DMS153 (cell line): ENCODE results near the gene CDC42BPG.
"Not testable (repeated sequence)": the region's sequence is repeated elsewhere in the genome, so short reads cannot be mapped to it uniquely, and the experiment has no call there.

Source experiments
- DNase-seq: peaks from one replicate; lab custom pipeline; 2025; lab: John Stamatoyannopoulos, UW

Gene CDC42BPG

DNA sequence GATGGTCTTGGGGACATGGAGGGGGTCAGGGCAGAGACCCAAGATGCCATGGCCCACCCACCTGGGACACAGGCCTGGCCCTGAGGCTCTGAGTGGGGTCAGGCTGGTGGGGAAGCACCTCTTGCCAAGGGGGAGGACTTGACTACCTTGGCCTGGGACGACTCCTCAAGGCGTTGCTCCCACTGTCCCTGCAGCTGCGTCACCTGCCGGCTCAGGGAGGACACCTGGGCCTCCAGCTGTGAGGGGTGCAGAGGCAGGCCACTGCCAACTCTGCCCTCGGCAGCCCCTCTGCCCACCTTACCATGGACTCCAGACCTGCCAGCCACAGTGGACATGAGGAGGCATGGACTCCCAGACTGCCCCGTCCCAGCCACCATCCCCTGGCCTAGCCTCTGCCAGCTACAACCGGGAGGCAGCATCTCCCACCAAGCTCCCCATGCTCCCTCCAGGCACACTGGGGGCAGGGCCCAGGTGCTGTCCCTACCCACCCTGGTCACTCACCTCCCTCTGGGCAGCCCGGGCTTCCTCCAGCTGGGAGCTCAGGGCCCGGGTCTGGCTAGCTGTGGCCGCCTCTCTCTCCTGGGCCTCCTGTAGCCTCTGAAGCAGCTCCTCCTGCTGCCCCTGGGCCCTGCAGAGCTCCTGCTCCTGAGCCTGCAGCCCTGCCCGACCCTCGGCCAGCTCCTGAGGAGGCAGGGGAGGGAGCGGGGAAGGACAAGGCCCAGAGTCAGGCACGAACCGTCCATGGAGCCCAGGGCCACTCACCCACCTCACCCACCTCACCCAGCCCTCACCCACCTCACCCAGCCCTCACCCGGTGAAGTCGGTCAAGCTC is 8.6 kb downstream of the CDC42BPG start:
- no peak for DNase-seq

- no peak for DNase-seq
Measured at GRCh38 chr11:64834723-64835615, 9.5 kb downstream of the CDC42BPG start.

DNA sequence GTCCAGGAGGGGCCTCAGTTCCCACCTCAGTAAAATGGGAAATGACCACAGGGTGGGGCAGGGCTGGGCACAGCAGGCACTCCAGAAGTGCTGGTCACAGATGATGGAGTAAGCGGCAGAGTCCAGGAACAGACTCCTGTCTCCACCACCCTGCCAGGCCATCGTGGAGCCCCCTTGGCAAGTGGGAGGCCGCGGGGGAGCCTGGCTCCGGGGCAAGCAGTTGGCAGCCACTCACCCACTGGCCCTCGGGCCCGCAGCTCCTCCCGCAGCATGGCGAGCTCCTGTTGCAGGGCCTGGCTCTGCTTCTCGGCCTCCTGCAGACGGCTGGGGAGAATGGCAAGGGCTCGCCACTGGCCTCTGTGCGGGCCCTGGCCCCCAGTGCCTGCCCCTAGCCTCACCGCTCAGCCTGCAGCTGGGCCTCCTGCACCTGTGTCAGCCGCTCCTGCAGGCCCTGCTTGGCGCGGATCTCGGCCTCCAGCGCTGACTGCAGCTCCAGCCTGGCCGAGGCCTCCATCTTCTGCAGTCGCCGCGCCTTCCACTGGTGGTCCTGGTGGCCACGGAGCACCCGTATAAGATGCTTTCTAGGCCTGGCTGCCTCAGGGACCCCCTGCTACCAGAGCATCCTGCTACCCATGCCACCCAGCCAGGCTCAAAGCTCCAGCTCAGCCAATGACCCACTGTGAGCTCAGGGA is 10.3 kb downstream of the CDC42BPG start:
- no peak for DNase-seq

DNA sequence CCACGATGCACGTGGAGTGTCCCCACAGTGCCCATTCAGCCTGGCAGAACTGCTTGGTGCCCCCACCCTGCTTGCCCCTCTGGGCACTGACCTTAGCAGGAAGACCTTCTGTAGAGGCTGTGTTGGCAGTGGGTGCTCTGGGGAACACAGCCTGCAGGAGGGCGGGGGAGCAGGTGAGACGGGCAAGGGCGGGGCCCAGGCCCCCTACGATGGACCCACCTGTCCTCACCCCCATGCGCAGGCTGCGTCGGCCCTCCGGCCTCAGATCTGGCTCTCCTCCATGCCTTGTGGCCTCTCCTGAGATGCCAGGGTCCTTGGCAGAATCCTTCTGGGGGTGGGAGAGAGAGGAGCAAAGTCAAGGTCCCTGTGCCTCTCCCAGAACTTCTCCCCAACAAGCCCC is 10.9 kb downstream of the CDC42BPG start:
- no peak for DNase-seq

- no peak for DNase-seq
Measured at GRCh38 chr11:64833198-64833502, 11.3 kb downstream of the CDC42BPG start.

DNA sequence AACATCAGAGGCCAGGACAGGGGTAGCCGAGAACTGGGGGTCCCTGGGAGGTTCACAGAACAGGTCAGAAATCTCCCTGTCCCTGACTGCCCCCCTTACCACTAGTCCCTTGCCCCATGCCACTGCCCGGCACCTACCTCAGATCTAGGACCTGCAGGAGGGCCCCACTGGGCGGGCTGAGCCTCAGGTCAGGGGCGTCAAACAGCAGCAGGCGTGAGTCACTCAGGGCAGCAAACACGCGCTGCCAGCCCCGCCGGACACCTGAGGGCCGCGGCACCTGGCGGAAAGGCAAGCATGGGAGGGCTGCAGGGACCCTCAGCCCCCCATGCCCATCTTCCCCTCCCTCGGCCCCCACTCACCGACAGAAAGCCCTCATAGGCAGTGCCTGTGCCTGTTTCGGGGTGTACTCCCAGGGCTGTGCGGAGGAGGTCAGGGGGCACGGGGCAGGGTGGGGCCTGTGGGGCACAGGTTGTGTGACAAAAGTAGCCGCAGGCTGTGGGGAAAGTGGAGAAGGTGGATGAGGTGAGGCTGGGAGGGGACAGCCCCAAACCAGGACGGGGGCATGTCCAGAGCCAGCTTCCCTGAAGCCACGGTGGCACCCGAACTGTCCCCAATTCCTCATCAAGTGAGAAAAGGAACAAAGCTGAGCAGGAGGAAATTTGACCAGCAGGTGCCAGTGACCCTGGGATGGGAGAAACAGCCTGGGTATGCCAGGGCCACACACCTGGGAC is 11.8 kb downstream of the CDC42BPG start:
- no peak for DNase-seq

DNA sequence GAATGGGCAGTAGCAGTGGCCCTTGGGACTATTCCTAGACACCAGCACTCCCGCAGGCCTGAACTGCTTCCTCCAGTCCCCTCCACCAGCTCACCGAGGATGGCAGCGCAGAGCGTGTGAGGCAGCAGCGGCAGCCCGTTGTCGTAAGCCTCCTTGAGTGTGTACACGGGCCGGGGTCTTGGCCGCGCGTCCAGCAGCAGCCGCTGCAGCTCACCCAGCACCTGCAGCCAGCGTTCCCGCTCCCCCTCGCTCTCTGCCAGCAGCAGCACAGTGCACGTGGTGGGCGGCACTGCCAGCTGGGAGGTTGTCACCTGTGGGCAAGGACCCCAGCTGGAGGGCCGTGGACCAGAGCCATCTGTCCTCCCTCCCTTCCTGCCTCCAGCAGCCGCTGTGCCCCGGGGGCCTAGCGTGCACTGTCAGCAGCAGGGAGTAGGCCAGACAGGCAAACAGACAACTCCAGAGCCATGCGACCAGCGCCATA is 13.0 kb downstream of the CDC42BPG start:
- no peak for DNase-seq

DNA sequence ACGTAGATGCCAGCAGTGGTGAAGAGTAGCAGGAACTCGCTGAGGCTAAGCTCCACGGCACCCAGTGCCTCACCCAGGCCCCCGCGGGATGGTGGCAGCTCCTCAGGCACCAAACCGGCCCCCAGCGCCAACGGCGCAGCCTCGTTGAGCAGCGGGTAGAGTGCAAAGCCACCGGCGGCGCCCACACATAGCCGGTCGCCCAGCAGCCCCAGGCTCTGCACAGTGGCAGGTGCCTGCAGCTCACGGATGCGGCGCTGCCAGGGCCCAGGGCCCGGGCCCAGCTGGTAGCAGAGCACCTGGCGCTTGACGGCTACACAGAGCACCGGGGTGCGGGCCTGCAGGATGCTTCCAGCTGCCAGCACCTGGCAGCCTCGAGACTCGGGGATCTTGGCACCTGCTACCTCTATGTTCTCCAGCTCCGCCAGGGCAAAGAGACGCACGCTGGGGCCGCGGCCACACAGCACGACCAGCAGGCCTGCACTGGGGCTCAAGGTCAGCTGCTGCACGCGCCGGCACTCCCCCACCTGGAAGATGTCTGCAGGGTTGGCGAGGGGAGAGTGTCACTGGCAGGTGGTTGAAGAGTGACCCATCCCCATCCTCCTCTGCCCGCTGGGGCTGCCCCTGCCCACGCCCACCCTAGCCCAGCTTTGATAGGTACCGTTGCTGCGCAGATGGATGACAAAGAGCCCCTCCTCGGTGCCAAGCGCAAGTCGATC is 14.8 kb downstream of the CDC42BPG start:
- DNase-seq = no peak

GRCh38 chr11:64827451-64827839 is 17.0 kb downstream of the CDC42BPG start:
- DNase-seq = no peak

GRCh38 chr11:64826578-64827450 is 17.6 kb downstream of the CDC42BPG start:
- no peak for DNase-seq

- DNase-seq = no peak
Measured at GRCh38 chr11:64826062-64826461, 18.4 kb downstream of the CDC42BPG start.

DNA sequence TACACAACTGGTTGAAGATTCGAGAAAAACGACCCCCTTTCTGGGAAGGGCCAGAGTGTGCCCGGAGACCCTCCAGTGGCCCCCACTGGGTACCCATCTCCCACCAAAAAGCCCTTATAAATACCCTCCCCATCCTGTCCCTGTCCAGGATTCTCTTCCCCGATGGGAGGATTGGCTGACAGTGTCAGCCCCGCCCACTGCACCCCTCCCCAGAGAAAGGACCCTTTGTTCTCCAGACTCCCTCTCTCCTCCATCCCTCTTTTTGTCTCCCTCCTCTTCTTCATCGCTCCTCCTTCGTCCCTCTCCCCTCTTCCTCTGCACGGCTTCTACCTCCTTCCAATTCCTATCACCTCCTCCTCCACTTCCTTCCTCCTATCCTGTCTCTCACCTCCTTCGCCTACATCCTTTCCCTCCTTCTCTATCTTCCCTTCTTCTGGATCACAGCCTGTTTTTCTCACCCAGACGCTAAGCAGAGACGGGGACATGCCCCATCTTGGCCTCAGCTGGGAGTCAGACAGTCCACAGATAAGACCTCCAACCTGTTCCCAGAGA is 20.8 kb downstream of the CDC42BPG start:
- no peak for DNase-seq

DNA sequence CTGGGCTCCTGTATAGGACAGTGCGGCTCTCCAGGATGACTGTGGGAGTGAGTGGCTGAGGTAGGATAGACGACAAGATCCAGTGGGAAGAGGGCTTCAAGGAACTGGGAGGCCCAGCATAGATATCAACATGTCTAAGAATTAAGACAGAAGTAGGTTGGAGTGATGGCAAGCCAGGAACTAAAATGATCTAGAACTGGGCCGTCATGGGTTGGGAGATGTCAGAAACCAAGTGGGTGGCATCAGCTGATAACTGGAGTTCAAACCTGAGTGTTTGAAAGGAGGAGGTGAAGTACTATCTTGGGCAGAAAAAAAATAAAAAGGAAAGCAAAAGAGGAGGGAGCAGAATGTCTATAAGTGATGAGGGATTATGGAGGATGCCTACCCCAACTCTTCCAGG is 27.0 kb downstream of the CDC42BPG start:
- DNase-seq = no peak

- DNase-seq = not testable (repeated sequence)
Measured at GRCh38 chr11:64815433-64815832, 29.0 kb downstream of the CDC42BPG start.

- DNase-seq = no peak
Measured at GRCh38 chr11:64814712-64815187, 29.7 kb downstream of the CDC42BPG start.

GRCh38 chr11:64813826-64814225 is 30.6 kb downstream of the CDC42BPG start:
- no peak for DNase-seq

GRCh38 chr11:64810891-64811272 is 33.6 kb downstream of the CDC42BPG start:
- DNase-seq = peak; percentile 60

GRCh38 chr11:64810271-64810890 is 34.1 kb downstream of the CDC42BPG start, which contains the start of gene MEN1:
Gene MEN1, minus strand, starts transcription at chr11:64810551. Its CDS starts 442 bp downstream, at chr11:64810109.
- DNase-seq = peak; percentile 96

GRCh38 chr11:64809781-64810241 is 34.6 kb downstream of the CDC42BPG start:
- no peak for DNase-seq
